Left renal cortex interstitium (tissue), 4 donors: ENCODE data around the gene IPO11. TPM values are rescaled to one million over a fixed set of nuclear protein-coding genes. Genes with fewer than 3 reads are reported as not detected.
"Not testable (repeated sequence)": the region's sequence is repeated elsewhere in the genome, so short reads cannot be mapped to it uniquely, and the experiment has no call there.

Source experiments
- DNase-seq, 4 donors: peaks; one replicate each; pipeline ENCODE4 v3.0.0-alpha.2; 2013; ENCODE audit warnings: low read depth in 4 of 4, low spot score in 2 of 4, missing footprints in 1 of 4
- polyA plus RNA-seq, 4 donors: library from polyadenylated mRNA; unstranded; fragments of 120-200 nt; gene quantifications; one replicate each; pipeline ENCODE4 v1.2.1, GENCODE V29; 2013; ENCODE audit not compliant: insufficient read length in 4 of 4

The IPO11 gene
- polyA plus RNA-seq, 4 donors = 30.5 to 39.3 (median 36.7) TPM

GRCh38 chr5:62631909-62632580, 219.5 kb downstream of the IPO11 start:
- no peak for DNase-seq

- no peak for DNase-seq
Measured at GRCh38 chr5:62633243-62633642, 220.7 kb downstream of the IPO11 start.

- no peak for DNase-seq
Measured at GRCh38 chr5:62640446-62640845, 227.9 kb downstream of the IPO11 start.

- DNase-seq = no peak
Measured at GRCh38 chr5:62642468-62642867, 229.9 kb downstream of the IPO11 start.

- no peak for DNase-seq
Measured at GRCh38 chr5:62643556-62644451, 231.2 kb downstream of the IPO11 start.

- no peak for DNase-seq
Measured at GRCh38 chr5:62645223-62645622, 232.7 kb downstream of the IPO11 start.

GRCh38 chr5:62647241-62647640, 234.7 kb downstream of the IPO11 start:
- no peak for DNase-seq

GRCh38 chr5:62649025-62649424, 236.5 kb downstream of the IPO11 start:
- DNase-seq = no peak

GRCh38 chr5:62649476-62650113, 237.0 kb downstream of the IPO11 start:
- DNase-seq = no peak

- DNase-seq = no peak
Measured at GRCh38 chr5:62650197-62650596, 237.6 kb downstream of the IPO11 start.

- DNase-seq = no peak
Measured at GRCh38 chr5:62652225-62652624, 239.7 kb downstream of the IPO11 start.

- peak in 1 of 4 donors; percentile 7 for DNase-seq
Measured at GRCh38 chr5:62653001-62653863, 240.7 kb downstream of the IPO11 start.

GRCh38 chr5:62653864-62654575, 241.5 kb downstream of the IPO11 start:
- DNase-seq = no peak

GRCh38 chr5:62657772-62658171, 245.2 kb downstream of the IPO11 start:
- not testable (repeated sequence) for DNase-seq

- DNase-seq = no peak
Measured at GRCh38 chr5:62661126-62661525, 248.6 kb downstream of the IPO11 start.

GRCh38 chr5:62662521-62662920, 250.0 kb downstream of the IPO11 start:
- no peak for DNase-seq

GRCh38 chr5:62671479-62671878, 258.9 kb downstream of the IPO11 start:
- no peak for DNase-seq

- DNase-seq = not testable (repeated sequence)
Measured at GRCh38 chr5:62676596-62676995, 264.0 kb downstream of the IPO11 start.
